Panc1 (cell line): ENCODE measurements around the gene ALPL.

Experiments used
- CTCF ChIP-seq: fragments of 450-650 bp; IDR thresholded peaks from 2 replicates; pipeline ENCODE4 v1.5.1; 2017; ENCODE audit warnings: mild to moderate bottlenecking
- POLR2AphosphoS5 ChIP-seq: IDR thresholded peaks from 2 replicates; pipeline ENCODE4 v1.6.1; 2012; ENCODE audit warnings: mild to moderate bottlenecking, low read depth, low read length, moderate library complexity

DNA sequence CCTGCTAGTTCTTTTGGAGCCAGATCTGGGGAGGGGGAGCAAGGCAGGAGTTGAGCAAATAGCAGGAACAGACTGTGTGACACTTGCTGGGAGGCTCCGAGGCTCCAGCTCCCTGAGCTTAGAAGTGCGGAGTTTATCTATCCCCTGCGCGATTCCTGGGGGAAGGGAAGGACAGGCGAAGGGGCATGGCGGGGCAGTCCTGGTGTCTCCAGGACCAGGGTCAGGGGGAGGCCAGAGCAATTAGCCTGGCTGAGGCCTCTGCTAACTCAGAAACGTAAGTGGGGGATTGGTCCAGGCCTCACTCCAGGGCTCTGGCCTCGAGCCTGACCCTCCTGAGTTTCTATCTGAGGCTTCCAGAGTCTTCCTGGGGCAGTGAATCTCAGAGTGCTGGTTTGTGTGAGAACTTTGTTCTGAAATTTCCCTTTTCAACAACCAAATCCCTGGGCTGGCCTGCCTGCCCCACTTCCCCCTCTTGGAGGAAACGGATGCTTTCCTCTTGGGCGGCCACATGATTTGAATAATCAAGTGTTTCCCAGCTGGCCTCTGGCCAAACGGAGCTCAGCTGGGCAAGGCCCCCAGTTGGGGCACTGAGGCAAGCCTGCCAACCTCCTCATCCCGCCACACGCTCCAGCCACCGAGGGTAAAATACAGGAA is 15.6 kb downstream of the ALPL start:
- TF ChIP-seq CTCF (no peak), POLR2AphosphoS5 (no peak)
